ENCODE measurements around the gene HMCES. TPM values are rescaled to one million over a fixed set of nuclear protein-coding genes. Genes with fewer than 3 reads are reported as not detected.

The HMCES gene
- total and polyA plus RNA-seq, 2 of the 13 experiments (the other 11 are each of a cell fraction or from before 2014, with no cell fraction given): 16.1 to 37.5 TPM

GRCh38 chr3:129249284-129250065, 29.2 kb upstream of the HMCES start, which contains the start of gene COPG1 (continued):
- TF ChIP-seq DDIT3 (CRISPR knock-in tag; IDR thresholded peaks at IDR 0.05) (no peak), HNRNPH1 (optimal IDR thresholded peaks at IDR 0.05; ENCODE audit: low read depth, low read length) (peak; percentile 9), RXRA (CRISPR knock-in tag; IDR thresholded peaks at IDR 0.05) (peak; percentile 29; the same call in 1 of the 2 replicates), ZNF225 (CRISPR knock-in tag; IDR thresholded peaks at IDR 0.05) (no peak), SP2 (CRISPR knock-in tag; IDR thresholded peaks at IDR 0.05) (no peak), GABPA (IDR thresholded peaks at IDR 0.05; ENCODE audit: low read depth, low read length) (peak; percentile 61), GABPA (CRISPR knock-in tag; IDR thresholded peaks at IDR 0.05; ENCODE audit: low read depth) (peak; percentile 86), NR2F6 (IDR thresholded peaks at IDR 0.05) (no peak), NR2F6 (CRISPR knock-in tag; IDR thresholded peaks at IDR 0.05) (no peak), PREB (CRISPR knock-in tag; IDR thresholded peaks at IDR 0.05) (no peak), NFE2 (CRISPR knock-in tag; IDR thresholded peaks at IDR 0.05) (no peak), PPARG (CRISPR knock-in tag; conservative IDR thresholded peaks at IDR 0.05) (0 out of 2 replicates have a peak, but pooled peaks have one; percentile 50), SP1 (IDR thresholded peaks at IDR 0.05) (no peak), SP1 (CRISPR knock-in tag; IDR thresholded peaks at IDR 0.05) (no peak), ATF4 (CRISPR knock-in tag; IDR thresholded peaks at IDR 0.05) (no peak), ATF7-NPFF (CRISPR knock-in tag; IDR thresholded peaks at IDR 0.05; ENCODE audit: low read depth) (peak; percentile 66), ZNF607 (CRISPR knock-in tag; IDR thresholded peaks at IDR 0.05; ENCODE audit: borderline replicate concordance) (0 out of 2 replicates have a peak, but pooled peaks have one; percentile 73), ATM (IDR thresholded peaks at IDR 0.05; ENCODE audit: borderline replicate concordance) (no peak), NCOA2 (CRISPR knock-in tag; IDR thresholded peaks at IDR 0.05) (no peak; the same call in 1 of the 2 replicates), SMAD3 (CRISPR knock-in tag; IDR thresholded peaks at IDR 0.05) (no peak), ZNF567 (CRISPR knock-in tag; IDR thresholded peaks at IDR 0.05; ENCODE audit: borderline replicate concordance) (no peak), ZNF660 (CRISPR knock-in tag; IDR thresholded peaks at IDR 0.05; ENCODE audit: borderline replicate concordance, low read depth) (no peak), ZNF564 (CRISPR knock-in tag; IDR thresholded peaks at IDR 0.05) (0 out of 2 replicates have a peak, but pooled peaks have one; percentile 54), RARA (CRISPR knock-in tag; IDR thresholded peaks at IDR 0.05) (no peak), PATZ1 (CRISPR knock-in tag; IDR thresholded peaks at IDR 0.05) (peak; percentile 12; the same call in 1 of the 2 replicates)
